ENCODE results near the gene FAM131C.
"Not testable (repeated sequence)": the region's sequence is repeated elsewhere in the genome, so short reads cannot be mapped to it uniquely, and the experiment has no call there.

The FAM131C gene

GRCh38 chr1:16073490-16074119 lies at the start of gene FAM131C:
Gene FAM131C (minus strand): TSS chr1:16073651. CDS start chr1:16073442, 209 bp downstream.
- DNase-seq = no peak

- DNase-seq = peak; percentile 74
Observed at GRCh38 chr1:16122916-16123315, 49.5 kb upstream of the FAM131C start.

DNA sequence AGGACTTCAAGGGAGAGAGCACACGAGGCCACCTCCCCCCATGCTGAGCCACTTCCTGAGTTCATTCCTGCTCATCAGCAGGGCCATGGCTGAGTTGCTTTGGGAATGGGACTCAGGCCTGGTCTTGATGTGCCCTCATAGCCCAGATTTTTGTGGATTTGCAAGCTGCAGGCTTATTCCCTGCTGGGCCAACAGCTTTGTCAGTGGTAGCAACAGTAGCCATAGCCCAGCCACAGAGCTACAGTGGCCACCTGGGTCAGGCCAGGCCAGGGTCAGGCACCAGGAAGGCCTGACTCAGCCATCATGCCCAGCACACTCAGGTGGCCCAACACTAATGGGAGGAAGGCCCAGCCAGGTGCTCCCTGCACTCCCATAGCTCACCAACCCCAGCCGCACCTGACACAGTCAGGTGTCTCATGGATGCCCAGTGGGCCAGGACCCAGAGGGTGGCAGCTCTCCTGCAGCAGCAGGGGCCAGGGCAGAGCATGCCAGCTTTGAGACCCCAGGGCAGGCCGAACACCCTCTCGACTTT lies 49.0 kb upstream of the FAM131C start:
- DNase-seq = no peak

- DNase-seq = no peak
Observed at GRCh38 chr1:16120940-16121410, 47.5 kb upstream of the FAM131C start.

GRCh38 chr1:16120407-16120806 lies 47.0 kb upstream of the FAM131C start:
- DNase-seq = no peak

GRCh38 chr1:16119926-16120325 lies 46.5 kb upstream of the FAM131C start:
- DNase-seq = no peak

DNA sequence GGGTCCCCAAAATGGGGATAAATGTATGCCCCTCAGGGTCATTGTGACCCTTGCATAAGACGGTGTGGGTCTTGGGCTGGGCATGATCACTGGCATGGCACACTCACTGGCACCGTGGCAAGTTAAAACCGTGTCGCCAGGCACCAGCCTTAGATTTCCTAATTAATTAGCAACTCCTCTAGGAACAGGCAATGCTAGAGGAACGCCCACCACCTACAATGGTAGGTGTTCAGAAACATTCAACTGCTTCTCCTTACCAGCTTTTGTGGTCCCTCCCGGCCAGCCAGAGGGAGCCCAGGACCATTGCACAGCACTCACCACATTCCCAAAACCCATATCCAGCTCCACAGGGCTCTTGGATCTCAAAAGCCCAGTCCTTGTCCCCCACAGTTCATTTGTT lies 46.1 kb upstream of the FAM131C start:
- no peak for DNase-seq

GRCh38 chr1:16118706-16119105 lies 45.3 kb upstream of the FAM131C start:
- DNase-seq = no peak

- DNase-seq = no peak
Observed at GRCh38 chr1:16117936-16118335, 44.5 kb upstream of the FAM131C start.

- DNase-seq = no peak
Observed at GRCh38 chr1:16117369-16117768, 43.9 kb upstream of the FAM131C start.

DNA sequence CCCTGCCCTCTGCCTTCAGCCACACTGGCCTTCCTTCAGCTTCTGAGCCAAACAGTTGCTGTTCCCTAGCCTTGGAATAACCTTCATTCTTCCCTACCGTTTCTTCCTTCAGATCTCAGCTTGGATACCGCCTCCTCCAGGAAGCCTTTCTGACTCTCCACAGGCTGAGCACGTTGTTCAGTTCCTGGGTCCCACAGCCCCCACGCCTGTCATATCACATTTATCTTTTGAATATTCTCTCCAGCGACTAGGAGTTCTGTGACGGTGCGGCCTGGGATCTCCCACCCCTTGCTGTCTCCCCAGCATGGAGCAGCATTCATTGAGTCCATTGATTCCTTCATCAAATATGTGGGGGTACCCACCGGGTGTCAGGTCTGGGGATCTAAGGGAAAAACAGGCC lies 43.2 kb upstream of the FAM131C start:
- no peak for DNase-seq

DNA sequence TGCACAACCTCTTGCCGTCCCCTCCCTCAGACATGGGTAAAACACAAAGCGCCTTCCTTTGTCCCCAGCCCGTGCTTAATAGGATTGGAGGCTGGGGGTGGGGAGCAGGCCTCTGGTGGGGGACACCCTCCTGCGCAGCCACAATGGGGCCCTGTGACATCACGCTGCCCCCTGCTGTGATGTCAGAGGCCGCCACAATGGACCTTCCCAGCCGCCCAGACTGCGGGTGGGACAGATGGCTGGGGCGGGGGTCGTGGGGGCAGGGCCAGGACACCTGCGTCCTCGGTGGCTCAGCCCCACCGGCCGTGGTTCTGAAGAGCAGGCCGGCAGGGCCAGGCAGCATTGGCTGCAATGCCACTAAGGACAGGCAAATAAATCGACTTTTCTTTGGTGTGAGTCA lies 42.6 kb upstream of the FAM131C start:
- DNase-seq = no peak

GRCh38 chr1:16115468-16115983 lies 42.1 kb upstream of the FAM131C start:
- no peak for DNase-seq

- no peak for DNase-seq
Observed at GRCh38 chr1:16114527-16115467, 41.3 kb upstream of the FAM131C start.

- no peak for DNase-seq
Observed at GRCh38 chr1:16112596-16113555, 39.4 kb upstream of the FAM131C start.

GRCh38 chr1:16111771-16112595 lies 38.5 kb upstream of the FAM131C start:
- no peak for DNase-seq

DNA sequence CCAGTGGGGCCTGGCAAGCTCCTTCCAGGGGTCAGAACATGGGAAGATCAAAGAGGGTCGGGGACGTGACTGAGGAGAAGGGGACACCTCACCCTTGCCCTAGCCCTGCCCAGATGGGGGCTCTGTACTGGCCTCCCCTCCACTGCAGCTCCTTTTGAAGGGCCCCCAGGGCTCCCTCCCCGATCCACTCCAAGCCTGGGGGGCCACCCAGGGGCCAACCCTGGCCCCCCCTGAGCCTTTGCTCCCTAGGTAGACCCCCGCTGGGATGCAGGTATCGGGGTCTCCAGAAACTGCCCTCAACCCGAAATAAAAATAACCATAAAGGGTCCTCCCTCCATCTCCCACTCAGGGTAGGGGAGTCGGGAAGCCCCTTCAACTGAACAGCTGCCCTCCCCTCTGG lies 37.4 kb upstream of the FAM131C start:
- no peak for DNase-seq

DNA sequence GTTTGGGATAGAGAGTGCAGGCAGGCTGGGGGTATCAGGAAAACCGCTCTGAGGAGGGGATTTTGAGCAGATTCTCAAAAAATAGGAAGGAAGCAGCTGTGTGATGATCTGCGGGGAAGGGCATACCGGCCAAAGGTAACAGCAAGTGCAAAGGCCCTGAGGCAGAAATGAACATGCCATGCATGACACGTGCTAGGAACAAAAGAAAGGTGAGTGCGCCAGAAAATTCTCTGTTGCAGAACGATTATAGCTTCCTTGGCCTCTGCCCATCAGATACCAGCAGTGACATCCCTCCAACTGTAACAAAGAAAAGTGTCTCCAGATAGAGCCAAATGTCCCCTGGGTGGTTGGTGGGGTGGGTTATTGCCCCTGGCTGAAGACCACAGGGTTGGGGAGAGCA lies 37.0 kb upstream of the FAM131C start:
- no peak for DNase-seq

DNA sequence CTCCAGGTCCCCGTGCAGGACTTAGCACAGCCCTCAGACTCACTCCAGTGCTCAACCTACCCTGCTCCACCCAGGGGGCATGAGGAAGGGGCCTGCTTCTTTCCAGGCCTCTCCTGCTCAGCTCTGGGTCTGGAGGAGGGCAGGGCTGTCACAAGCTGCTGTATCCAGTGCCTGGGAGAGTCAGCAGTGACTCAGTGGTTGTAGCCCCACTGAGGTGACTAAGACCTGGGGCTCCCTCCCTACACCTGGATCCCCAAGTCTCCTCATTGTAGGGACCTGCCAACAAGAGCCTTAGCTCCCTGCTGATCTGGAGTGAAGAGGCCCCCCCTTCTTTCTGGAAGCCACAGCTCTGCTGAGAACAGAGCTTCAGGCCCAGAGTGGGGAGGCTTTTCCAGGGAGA lies 36.1 kb upstream of the FAM131C start:
- no peak for DNase-seq

GRCh38 chr1:16107039-16107438 lies 33.6 kb upstream of the FAM131C start:
- not testable (repeated sequence) for DNase-seq

GRCh38 chr1:16101623-16102022 lies 28.2 kb upstream of the FAM131C start:
- no peak for DNase-seq
